Stimulated activated CD8-positive, alpha-beta memory T cell treated with anti-CD3 and anti-CD28 coated beads, Interleukin-2, amount 100 ng/mL, for 1 hour (primary cell): ENCODE measurements around the gene PCDHB11.
"Not testable (repeated sequence)": the region's sequence is repeated elsewhere in the genome, so short reads cannot be mapped to it uniquely, and the experiment has no call there.

ENCODE experiments used
- DNase-seq, 2 donors: peaks; one replicate each; pipeline ENCODE4 v3.0.0-alpha.2; 2020; ENCODE audit warnings: low read depth in 2 of 2

PCDHB11 gene

GRCh38 chr5:141186897-141187512 is 12.4 kb upstream of the PCDHB11 start, which contains the start of gene PCDHB9:
Gene PCDHB9, plus strand, starts transcription at chr5:141187161. Its CDS starts 158 bp downstream, at chr5:141187319.
- DNase-seq, result no peak

DNA sequence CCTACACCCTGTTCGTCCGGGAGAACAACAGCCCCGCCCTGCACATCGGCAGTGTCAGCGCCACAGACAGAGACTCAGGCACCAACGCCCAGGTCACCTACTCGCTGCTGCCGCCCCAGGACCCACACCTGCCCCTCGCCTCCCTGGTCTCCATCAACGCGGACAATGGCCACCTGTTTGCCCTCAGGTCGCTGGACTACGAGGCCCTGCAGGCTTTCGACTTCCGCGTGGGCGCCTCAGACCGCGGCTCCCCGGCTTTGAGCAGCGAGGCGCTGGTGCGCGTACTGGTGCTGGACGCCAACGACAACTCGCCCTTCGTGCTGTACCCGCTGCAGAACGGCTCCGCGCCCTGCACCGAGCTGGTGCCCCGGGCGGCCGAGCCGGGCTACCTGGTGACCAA is 10.7 kb upstream of the PCDHB11 start:
- not testable (repeated sequence) for DNase-seq

DNA sequence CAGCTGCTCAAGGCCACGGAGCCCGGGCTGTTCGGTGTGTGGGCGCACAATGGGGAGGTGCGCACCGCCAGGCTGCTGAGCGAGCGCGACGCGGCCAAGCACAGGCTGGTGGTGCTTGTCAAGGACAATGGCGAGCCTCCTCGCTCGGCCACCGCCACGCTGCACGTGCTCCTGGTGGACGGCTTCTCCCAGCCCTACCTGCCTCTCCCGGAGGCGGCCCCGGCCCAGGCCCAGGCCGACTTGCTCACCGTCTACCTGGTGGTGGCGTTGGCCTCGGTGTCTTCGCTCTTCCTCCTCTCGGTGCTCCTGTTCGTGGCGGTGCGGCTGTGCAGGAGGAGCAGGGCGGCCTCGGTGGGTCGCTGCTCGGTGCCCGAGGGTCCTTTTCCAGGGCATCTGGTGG is 10.3 kb upstream of the PCDHB11 start:
- not testable (repeated sequence) for DNase-seq

DNA sequence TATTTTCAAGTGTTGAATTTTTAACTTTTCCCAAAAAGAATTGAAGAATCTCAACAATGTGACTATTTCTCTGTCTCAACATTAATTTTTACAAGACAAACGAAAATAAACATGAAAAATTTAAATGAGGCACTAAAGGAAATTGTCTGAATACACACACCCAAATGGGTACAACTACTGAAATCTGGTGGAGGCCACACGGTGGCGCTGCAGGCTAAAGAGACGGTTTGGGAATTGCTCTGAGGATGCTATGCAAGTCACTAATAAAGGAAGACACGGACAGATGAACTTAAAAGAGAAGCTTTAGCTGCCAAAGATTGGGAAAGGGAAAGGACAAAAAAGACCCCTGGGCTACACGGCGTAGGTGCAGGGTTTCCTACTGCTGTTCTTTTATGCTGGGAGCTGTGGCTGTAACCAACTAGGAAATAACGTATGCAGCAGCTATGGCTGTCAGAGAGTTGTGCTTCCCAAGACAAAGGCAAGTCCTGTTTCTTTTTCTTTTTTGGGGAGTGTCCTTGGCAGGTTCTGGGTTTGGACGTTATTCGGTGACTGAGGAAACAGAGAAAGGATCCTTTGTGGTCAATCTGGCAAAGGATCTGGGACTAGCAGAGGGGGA is 7.2 kb upstream of the PCDHB11 start, which contains the start of gene PCDHB10:
Gene PCDHB10, plus strand, starts transcription at position 244 of the 616 bp plus-strand sequence. Its CDS starts 200 bp downstream, at position 444.
- DNase-seq, result no peak

DNA sequence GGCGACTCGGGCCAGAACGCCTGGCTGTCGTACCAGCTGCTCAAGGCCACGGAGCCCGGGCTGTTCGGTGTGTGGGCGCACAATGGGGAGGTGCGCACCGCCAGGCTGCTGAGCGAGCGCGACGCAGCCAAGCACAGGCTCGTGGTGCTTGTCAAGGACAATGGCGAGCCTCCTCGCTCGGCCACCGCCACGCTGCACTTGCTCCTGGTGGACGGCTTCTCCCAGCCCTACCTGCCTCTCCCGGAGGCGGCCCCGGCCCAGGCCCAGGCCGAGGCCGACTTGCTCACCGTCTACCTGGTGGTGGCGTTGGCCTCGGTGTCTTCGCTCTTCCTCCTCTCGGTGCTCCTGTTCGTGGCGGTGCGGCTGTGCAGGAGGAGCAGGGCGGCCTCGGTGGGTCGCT is 5.1 kb upstream of the PCDHB11 start:
- DNase-seq, result not testable (repeated sequence)

- no peak for DNase-seq
These were observed 3.1 kb upstream of the PCDHB11 start for GRCh38 chr5:141196363-141196762.

GRCh38 chr5:141201126-141201525 is 1.7 kb downstream of the PCDHB11 start:
- not testable (repeated sequence) for DNase-seq

DNA sequence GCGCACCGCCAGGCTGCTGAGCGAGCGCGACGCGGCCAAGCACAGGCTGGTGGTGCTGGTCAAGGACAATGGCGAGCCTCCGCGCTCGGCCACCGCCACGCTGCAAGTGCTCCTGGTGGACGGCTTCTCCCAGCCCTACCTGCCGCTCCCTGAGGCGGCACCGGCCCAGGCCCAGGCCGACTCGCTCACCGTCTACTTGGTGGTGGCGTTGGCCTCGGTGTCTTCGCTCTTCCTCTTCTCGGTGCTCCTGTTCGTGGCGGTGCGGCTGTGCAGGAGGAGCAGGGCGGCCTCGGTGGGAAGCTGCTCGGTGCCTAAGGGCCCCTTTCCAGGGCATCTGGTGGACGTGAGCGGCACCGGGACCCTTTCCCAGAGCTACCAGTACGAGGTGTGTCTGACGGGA is 2.2 kb downstream of the PCDHB11 start:
- DNase-seq, result not testable (repeated sequence)

- no peak for DNase-seq
These were observed 9.1 kb downstream of the PCDHB11 start, which contains the start of gene PCDHB12 for GRCh38 chr5:141208478-141208877. Gene PCDHB12, plus strand, starts transcription at chr5:141208719. Its CDS starts 189 bp downstream, at chr5:141208908.

DNA sequence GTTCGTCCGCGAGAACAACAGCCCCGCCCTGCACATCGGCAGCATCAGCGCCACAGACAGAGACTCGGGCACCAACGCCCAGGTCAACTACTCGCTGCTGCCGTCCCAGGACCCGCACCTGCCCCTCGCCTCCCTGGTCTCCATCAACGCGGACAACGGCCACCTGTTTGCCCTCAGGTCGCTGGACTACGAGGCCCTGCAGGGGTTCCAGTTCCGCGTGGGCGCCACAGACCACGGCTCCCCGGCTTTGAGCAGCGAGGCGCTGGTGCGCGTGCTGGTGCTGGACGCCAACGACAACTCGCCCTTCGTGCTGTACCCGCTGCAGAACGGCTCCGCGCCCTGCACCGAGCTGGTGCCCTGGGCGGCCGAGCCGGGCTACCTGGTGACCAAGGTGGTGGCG is 10.9 kb downstream of the PCDHB11 start:
- not testable (repeated sequence) for DNase-seq

- DNase-seq, result not testable (repeated sequence)
These were observed 11.4 kb downstream of the PCDHB11 start for GRCh38 chr5:141210849-141211248.

GRCh38 chr5:141213656-141214339 is 14.4 kb downstream of the PCDHB11 start, which contains the start of gene PCDHB13:
Gene PCDHB13, plus strand, starts transcription at chr5:141213919. Its CDS starts 205 bp downstream, at chr5:141214124.
- not testable (repeated sequence) for DNase-seq

- DNase-seq, result not testable (repeated sequence)
These were observed 15.2 kb downstream of the PCDHB11 start for GRCh38 chr5:141214583-141214982.

GRCh38 chr5:141215504-141215903 is 16.1 kb downstream of the PCDHB11 start:
- DNase-seq, result not testable (repeated sequence)

DNA sequence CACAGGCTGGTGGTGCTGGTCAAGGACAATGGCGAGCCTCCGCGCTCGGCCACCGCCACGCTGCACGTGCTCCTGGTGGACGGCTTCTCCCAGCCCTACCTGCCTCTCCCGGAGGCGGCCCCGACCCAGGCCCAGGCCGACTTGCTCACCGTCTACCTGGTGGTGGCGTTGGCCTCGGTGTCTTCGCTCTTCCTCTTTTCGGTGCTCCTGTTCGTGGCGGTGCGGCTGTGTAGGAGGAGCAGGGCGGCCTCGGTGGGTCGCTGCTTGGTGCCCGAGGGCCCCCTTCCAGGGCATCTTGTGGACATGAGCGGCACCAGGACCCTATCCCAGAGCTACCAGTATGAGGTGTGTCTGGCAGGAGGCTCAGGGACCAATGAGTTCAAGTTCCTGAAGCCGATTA is 16.6 kb downstream of the PCDHB11 start:
- DNase-seq, result not testable (repeated sequence)

DNA sequence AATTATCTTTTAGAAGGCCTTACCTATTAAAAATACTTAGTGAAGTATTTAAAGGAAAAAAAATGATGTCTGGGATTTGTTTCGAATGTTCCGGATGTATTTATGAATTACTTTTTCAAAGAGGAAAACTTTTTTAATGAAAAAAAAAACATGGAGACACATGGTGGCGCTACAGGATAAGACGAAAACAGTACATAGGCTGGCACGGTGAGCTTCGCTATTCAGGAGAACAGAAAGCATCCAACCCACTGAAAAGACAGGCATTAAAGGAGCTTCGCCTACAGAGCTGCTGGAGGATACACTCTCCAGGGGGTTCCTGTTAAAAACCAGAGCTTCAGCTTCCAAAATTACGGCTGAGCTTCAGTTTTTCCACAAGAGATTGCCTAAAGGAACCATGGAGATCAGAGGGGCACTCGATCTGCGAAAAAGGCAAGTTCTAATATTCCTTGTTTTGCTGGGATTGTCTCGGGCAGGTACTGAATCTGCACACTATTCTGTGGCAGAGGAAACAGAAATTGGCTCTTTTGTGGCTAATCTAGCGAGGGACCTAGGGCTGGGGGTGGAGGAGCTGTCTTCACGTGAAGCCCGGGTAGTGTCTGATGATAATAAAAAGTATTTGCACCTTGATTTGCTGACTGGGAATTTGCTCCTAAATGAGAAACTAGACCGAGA is 23.8 kb downstream of the PCDHB11 start, which contains the start of gene PCDHB14:
Gene PCDHB14, plus strand, starts transcription at position 232 of the 672 bp plus-strand sequence. Its CDS starts 163 bp downstream, at position 395.
- DNase-seq, result no peak

DNA sequence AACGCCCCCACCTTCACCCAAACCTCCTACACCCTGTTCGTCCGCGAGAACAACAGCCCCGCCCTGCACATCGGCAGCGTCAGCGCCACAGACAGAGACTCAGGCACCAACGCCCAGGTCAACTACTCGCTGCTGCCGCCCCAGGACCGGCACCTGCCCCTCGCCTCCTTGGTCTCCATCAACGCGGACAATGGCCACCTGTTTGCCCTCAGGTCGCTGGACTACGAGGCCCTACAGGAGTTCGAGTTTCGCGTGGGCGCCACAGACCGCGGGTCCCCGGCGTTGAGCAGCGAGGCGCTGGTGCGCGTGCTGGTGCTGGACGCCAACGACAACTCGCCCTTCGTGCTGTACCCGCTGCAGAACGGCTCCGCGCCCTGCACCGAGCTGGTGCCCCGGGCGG is 25.4 kb downstream of the PCDHB11 start:
- DNase-seq, result not testable (repeated sequence)

DNA sequence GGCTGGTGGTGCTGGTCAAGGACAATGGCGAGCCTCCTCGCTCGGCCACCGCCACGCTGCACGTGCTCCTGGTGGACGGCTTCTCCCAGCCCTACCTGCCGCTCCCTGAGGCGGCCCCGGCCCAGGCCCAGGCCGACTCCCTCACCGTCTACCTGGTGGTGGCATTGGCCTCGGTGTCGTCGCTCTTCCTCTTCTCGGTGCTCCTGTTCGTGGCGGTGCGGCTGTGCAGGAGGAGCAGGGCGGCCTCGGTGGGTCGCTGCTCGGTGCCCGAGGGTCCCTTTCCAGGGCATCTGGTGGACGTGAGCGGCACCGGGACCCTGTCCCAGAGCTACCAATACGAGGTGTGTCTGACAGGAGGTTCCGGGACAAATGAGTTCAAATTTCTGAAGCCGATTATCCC is 26.0 kb downstream of the PCDHB11 start:
- DNase-seq, result not testable (repeated sequence)

DNA sequence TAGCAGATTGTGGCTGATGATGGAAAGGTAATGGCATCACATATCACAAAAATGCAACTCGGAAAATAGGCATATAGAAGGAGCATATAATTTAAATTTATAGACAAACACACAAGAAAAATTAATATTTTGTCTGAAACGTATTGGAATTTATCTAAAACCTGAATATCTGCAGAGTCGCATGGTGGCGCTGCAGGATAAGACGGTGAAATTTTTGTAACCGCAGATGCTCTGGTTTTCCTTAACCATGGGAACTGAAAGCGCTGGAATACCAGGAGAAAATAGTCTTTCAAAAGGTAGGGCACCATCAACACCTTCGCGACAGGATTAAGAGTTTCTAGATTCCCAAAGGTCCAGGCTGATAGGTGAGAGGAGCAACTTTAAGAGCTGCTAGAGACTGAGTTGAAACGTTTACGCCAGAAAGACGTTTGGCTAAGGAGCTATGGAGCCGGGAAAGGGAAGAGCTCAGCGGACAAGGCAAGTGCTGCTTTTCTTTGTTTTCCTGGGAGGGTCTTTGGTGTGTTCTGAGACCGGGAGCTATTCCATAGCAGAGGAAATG is 34.8 kb downstream of the PCDHB11 start:
- no peak for DNase-seq

- not testable (repeated sequence) for DNase-seq
These were observed 36.5 kb downstream of the PCDHB11 start for GRCh38 chr5:141235922-141236321.
